Suprapubic skin (tissue), 4 donors: Measurements from ENCODE around the gene SLC6A13.

Experiments used
- EP300 ChIP-seq: sonication (generic); formaldehyde crosslinking; IDR thresholded peaks from one replicate; pipeline ENCODE4 v1.6.1; 2017; ENCODE audit warnings: antibody characterized with exemption
- POLR2A ChIP-seq, 2 donors: fragments of 450-650 bp; IDR thresholded peaks; one replicate each; pipeline ENCODE4 v1.6.1; 2017; ENCODE audit warnings: antibody characterized with exemption in 2 of 2, mild to moderate bottlenecking in 2 of 2, moderate library complexity in 2 of 2
- POLR2AphosphoS5 ChIP-seq, 3 donors: sonication (generic); formaldehyde crosslinking; IDR thresholded peaks; one replicate each; pipeline ENCODE4 v1.6.1; 2017; ENCODE audit warnings: antibody characterized with exemption in 3 of 3
- TF ChIP-seq, protein P1 (sequence below), 2 donors: fragments of 200-600 bp in 1 of 2; fragments of 450-650 bp in 1 of 2; sonication (generic) in 1 of 2; IDR thresholded peaks; one replicate each; pipeline ENCODE4 v1.5.1; 2016 to 2019; ENCODE audit warnings: antibody characterized with exemption in 2 of 2, mild to moderate bottlenecking in 1 of 2, moderate library complexity in 1 of 2

DNA sequence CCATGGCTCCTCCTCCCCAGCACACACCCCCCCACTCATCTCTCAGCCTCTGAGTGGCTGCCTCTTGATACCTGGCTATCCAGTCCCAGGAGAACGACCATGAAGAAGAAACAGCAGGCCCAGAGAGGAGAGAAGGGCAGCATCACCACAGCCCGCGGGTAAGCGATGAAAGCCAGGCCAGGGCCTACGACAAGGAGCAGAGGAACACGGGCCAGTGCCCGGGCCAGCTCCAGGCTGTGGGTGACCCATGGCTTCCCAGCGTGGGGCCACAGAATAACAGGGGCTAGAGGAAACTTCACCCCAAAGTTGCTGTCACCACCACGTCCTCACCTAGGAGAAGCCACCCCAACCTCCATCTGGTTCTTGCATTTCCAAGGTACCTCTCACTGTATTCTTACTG, 38.3 kb downstream of the SLC6A13 start:
- TF ChIP-seq, protein P1, sequence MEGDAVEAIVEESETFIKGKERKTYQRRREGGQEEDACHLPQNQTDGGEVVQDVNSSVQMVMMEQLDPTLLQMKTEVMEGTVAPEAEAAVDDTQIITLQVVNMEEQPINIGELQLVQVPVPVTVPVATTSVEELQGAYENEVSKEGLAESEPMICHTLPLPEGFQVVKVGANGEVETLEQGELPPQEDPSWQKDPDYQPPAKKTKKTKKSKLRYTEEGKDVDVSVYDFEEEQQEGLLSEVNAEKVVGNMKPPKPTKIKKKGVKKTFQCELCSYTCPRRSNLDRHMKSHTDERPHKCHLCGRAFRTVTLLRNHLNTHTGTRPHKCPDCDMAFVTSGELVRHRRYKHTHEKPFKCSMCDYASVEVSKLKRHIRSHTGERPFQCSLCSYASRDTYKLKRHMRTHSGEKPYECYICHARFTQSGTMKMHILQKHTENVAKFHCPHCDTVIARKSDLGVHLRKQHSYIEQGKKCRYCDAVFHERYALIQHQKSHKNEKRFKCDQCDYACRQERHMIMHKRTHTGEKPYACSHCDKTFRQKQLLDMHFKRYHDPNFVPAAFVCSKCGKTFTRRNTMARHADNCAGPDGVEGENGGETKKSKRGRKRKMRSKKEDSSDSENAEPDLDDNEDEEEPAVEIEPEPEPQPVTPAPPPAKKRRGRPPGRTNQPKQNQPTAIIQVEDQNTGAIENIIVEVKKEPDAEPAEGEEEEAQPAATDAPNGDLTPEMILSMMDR (IDR thresholded peaks at IDR 0.05): no peak
- TF ChIP-seq EP300 (no peak), POLR2A (IDR thresholded peaks at IDR 0.05) (no peak), POLR2AphosphoS5 (IDR thresholded peaks at IDR 0.05) (no peak)
